HFFc6 (cell line): ENCODE results near the gene PROS1. TPM values are rescaled to one million over a fixed set of nuclear protein-coding genes. Genes with fewer than 3 reads are reported as not detected.

Source experiments
- DNase-seq: peaks from one replicate; pipeline ENCODE4 v3.0.0-alpha.2; 2018
- H3K27ac Mint-ChIP-seq: 2 replicates; pipeline ENCODE4 v1.8.0; 2020; ENCODE audit warnings: mild to moderate bottlenecking, mixed read lengths
- H3K27me3 Mint-ChIP-seq: 2 replicates; pipeline ENCODE4 v1.8.0; 2021; ENCODE audit warnings: mild to moderate bottlenecking, moderate library complexity, mixed read lengths; ENCODE audit not compliant: insufficient read depth
- H3K36me3 Mint-ChIP-seq: 2 replicates; pipeline ENCODE4 v1.8.0; 2021; ENCODE audit warnings: low read depth, mixed read lengths
- H3K4me1 Mint-ChIP-seq: 2 replicates; pipeline ENCODE4 v1.8.0; 2020; ENCODE audit warnings: low read depth, mixed read lengths
- H3K4me3 Mint-ChIP-seq: 2 replicates; pipeline ENCODE4 v1.8.0; 2020; ENCODE audit warnings: mild to moderate bottlenecking, moderate library complexity, mixed read lengths
- H3K9me3 Mint-ChIP-seq: 2 replicates; pipeline ENCODE4 v1.8.0; 2020; ENCODE audit warnings: mild to moderate bottlenecking, mixed read lengths
- CTCF ChIP-seq: fragments of 200-600 bp; sonication (generic); IDR thresholded peaks from 2 replicates; pipeline ENCODE4 v1.5.0; 2021; ENCODE audit warnings: antibody characterized with exemption, mild to moderate bottlenecking
- total RNA-seq, 6 experiments: library from RNA; stranded (reverse); fragmentation: NEBNext Ultra II Directional; extraction: Animal tissue kit (Norgen Biotek cat#: 25700); gene quantifications; 2 replicates in 1 of 6; 3 replicates in 5 of 6; pipeline ENCODE4 v1.2.3, GENCODE V29; 2021

Gene PROS1
- total RNA-seq, 6 experiments from 2014 or later = 1.1 to 2.0 (median 1.7) TPM

DNA sequence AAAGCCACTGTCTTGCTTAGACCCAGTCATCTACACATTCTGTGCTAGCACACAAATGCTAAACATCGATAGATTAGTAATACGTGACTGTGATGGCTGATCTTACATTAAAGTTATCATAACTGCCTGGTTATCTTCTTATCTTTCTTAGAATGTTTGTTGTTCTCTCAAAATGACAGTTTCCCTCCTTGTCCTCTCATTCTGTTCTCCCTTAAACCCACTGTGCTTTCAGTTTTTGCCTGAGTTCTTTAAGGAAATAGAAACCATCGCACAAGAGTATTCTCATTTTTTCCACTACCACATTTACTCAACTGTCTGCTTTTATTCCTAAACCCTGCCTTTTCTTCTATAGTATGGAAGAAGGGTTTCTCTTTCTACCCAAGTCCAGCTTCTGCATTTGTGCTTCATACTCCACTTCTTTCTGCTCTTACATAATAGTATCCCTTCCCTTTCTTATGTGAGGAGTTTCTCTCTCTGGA, 37.6 kb upstream of the PROS1 start:
- no peak for TF ChIP-seq CTCF
- DNase-seq = no peak
- H3K36me3 Mint-ChIP-seq = peaks cover 5% of the 10 kb centered on the region; the same call in 1 of the 2 replicates
- H3K9me3 Mint-ChIP-seq = no peaks in the 10 kb centered on the region
- no peaks in the 10 kb centered on the region for H3K4me1 Mint-ChIP-seq
- no peak overlapping the region for H3K27ac Mint-ChIP-seq
- H3K27me3 Mint-ChIP-seq = no peaks in the 10 kb centered on the region
- no peak overlapping the region for H3K4me3 Mint-ChIP-seq

GRCh38 chr3:94009608-94010007, 35.9 kb upstream of the PROS1 start:
- no peak overlapping the region for H3K4me3 Mint-ChIP-seq
- H3K27me3 Mint-ChIP-seq = no peaks in the 10 kb centered on the region
- H3K9me3 Mint-ChIP-seq = no peaks in the 10 kb centered on the region
- H3K27ac Mint-ChIP-seq = no peak overlapping the region
- H3K4me1 Mint-ChIP-seq = no peaks in the 10 kb centered on the region; the same call in 1 of the 2 replicates
- no peak for DNase-seq
- peaks cover under 1% of the 10 kb centered on the region; the same call in 1 of the 2 replicates for H3K36me3 Mint-ChIP-seq
- TF ChIP-seq CTCF = no peak

- peaks cover 6% of the 10 kb centered on the region; the same call in 1 of the 2 replicates for H3K4me1 Mint-ChIP-seq
- no peaks in the 10 kb centered on the region for H3K36me3 Mint-ChIP-seq
- no peaks in the 10 kb centered on the region for H3K9me3 Mint-ChIP-seq
- TF ChIP-seq CTCF = no peak
- H3K27ac Mint-ChIP-seq = no peak overlapping the region
- H3K27me3 Mint-ChIP-seq = no peaks in the 10 kb centered on the region
- no peak overlapping the region for H3K4me3 Mint-ChIP-seq
- no peak for DNase-seq
Observed at GRCh38 chr3:94008253-94008652, 34.6 kb upstream of the PROS1 start.

- H3K9me3 Mint-ChIP-seq = no peaks in the 10 kb centered on the region
- peak overlapping the region; percentile 87 for H3K4me3 Mint-ChIP-seq
- peak overlapping the region; percentile 74 for H3K27ac Mint-ChIP-seq
- H3K36me3 Mint-ChIP-seq = no peaks in the 10 kb centered on the region
- TF ChIP-seq CTCF = peak; percentile 86
- peak; percentile 72 for DNase-seq
- H3K27me3 Mint-ChIP-seq = no peaks in the 10 kb centered on the region
- peaks cover 6% of the 10 kb centered on the region; the same call in 1 of the 2 replicates for H3K4me1 Mint-ChIP-seq
Observed at GRCh38 chr3:94004301-94004910, 30.7 kb upstream of the PROS1 start.

GRCh38 chr3:94001827-94002495, 28.3 kb upstream of the PROS1 start:
- H3K27me3 Mint-ChIP-seq = no peaks in the 10 kb centered on the region
- DNase-seq = no peak
- peaks cover 6% of the 10 kb centered on the region; the same call in 1 of the 2 replicates for H3K4me1 Mint-ChIP-seq
- H3K4me3 Mint-ChIP-seq = no peak overlapping the region
- no peaks in the 10 kb centered on the region for H3K36me3 Mint-ChIP-seq
- no peaks in the 10 kb centered on the region for H3K9me3 Mint-ChIP-seq
- H3K27ac Mint-ChIP-seq = no peak overlapping the region
- TF ChIP-seq CTCF = no peak
